Endothelial cell of umbilical vein (primary cell): Measurements from ENCODE around the gene HES6. TPM values are rescaled to one million over a fixed set of nuclear protein-coding genes. Genes with fewer than 3 reads are reported as not detected.

ENCODE experiments used
- BruUV-seq: library from RNA; stranded (reverse); fragments of 400-500 nt; replicated peaks from 2 replicates; lab custom pipeline; 2021; lab: Mats Ljungman, UMichigan
- CTCF ChIA-PET: fragments of 300-600, 350-600 bp; sonication (Branson Sonifier 250); formaldehyde crosslinking; loops from one replicate; lab custom pipeline; 2021; ENCODE audit warnings: antibody characterized with exemption, inconsistent platforms; lab: Charles Lee
- POLR2A ChIA-PET: fragments of 300-600, 350-600 bp; sonication (Branson Sonifier 250); formaldehyde crosslinking; loops from one replicate; lab custom pipeline; 2021; ENCODE audit warnings: antibody characterized with exemption, inconsistent platforms; lab: Charles Lee
- DNase-seq: peaks from one replicate; pipeline ENCODE4 v3.0.0-alpha.2; 2011; ENCODE audit warnings: low read depth, low spot score
- FAIRE-seq: peaks from 2 replicates; lab custom pipeline; 2011; peaks lifted over from hg19 to GRCh38; lab: Jason Lieb, UNC
- H2AFZ ChIP-seq: 2 replicates; pipeline ENCODE4 v1.6.0; 2012; ENCODE audit warnings: low read depth, low read length, control low read depth, inconsistent platforms
- H3K27ac ChIP-seq: 2 replicates; pipeline ENCODE4 v1.5.1; 2011; ENCODE audit warnings: low read depth, mild to moderate bottlenecking, control low read depth, low read length, moderate library complexity; ENCODE audit not compliant: insufficient read depth
- H3K27me3 ChIP-seq, 2 experiments: 2 replicates each; pipeline versions ENCODE4 v1.6.0 to v1.6.1; 2011; ENCODE audit warnings: low read length in 2 of 2, mixed read lengths in 1 of 2; ENCODE audit not compliant: control insufficient read depth in 2 of 2, insufficient read depth in 2 of 2
- H3K36me3 ChIP-seq, 2 experiments: 2 replicates in 1 of 2; 3 replicates in 1 of 2; pipeline ENCODE4 v1.5.1; 2011; ENCODE audit warnings: low read length in 2 of 2, mild to moderate bottlenecking in 1 of 2, moderate library complexity in 1 of 2; ENCODE audit not compliant: control insufficient read depth in 2 of 2, insufficient read depth in 2 of 2; ENCODE audit errors: extremely low read depth in 1 of 2
- H3K4me1 ChIP-seq: 3 replicates; pipeline ENCODE4 v1.5.1; 2011; ENCODE audit warnings: mild to moderate bottlenecking, low read length; ENCODE audit not compliant: control insufficient read depth, insufficient read depth; ENCODE audit errors: extremely low read depth
- H3K4me2 ChIP-seq: 2 replicates; pipeline ENCODE4 v1.6.1; 2011; ENCODE audit warnings: low read length, control low read depth, mixed read lengths; ENCODE audit not compliant: insufficient read depth
- H3K4me3 ChIP-seq, 3 experiments: fragments of 200-600 bp in 1 of 3; sonication (generic), shearing (Covaris generic) in 1 of 3; replicated peaks in 1 of 3; 2 replicates each; pipeline ENCODE4 v1.5.1; 2011 to 2016; ENCODE audit warnings: control low read depth in 3 of 3, low read length in 3 of 3, mild to moderate bottlenecking in 2 of 3, inconsistent platforms in 1 of 3, low read depth in 1 of 3, moderate library complexity in 1 of 3; ENCODE audit not compliant: insufficient read depth in 1 of 3
- H3K79me2 ChIP-seq: 2 replicates; pipeline ENCODE4 v1.6.0; 2012; ENCODE audit warnings: low read length, inconsistent platforms; ENCODE audit not compliant: control insufficient read depth, insufficient read depth
- H3K9ac ChIP-seq: replicated peaks from 2 replicates; pipeline ENCODE3; 2011; ENCODE audit warnings: low read length, control low read depth; ENCODE audit not compliant: insufficient read depth; ENCODE audit errors: extremely low read depth
- H3K9me1 ChIP-seq: replicated peaks from 3 replicates; pipeline ENCODE4 v1.6.0; 2011; ENCODE audit warnings: mild to moderate bottlenecking, low read length; ENCODE audit not compliant: control insufficient read depth, insufficient read depth; ENCODE audit errors: extremely low read depth
- H3K9me3 ChIP-seq: replicated peaks from 2 replicates; pipeline ENCODE4 v1.5.1; 2012; ENCODE audit warnings: low read length, inconsistent platforms; ENCODE audit not compliant: control insufficient read depth, insufficient read depth
- H4K20me1 ChIP-seq: replicated peaks from 2 replicates; pipeline ENCODE3; 2011; ENCODE audit warnings: mild to moderate bottlenecking, low read length; ENCODE audit not compliant: control insufficient read depth, insufficient read depth; ENCODE audit errors: extremely low read depth
- CTCF ChIP-seq, 2 donors: IDR thresholded peaks; 1 replicate in 1 of 2; 2 replicates in 1 of 2; pipeline ENCODE4 v1.5.1; 2011; ENCODE audit warnings: low read length in 2 of 2, mild to moderate bottlenecking in 2 of 2, moderate library complexity in 2 of 2, control low read depth in 1 of 2, inconsistent platforms in 1 of 2, low read depth in 1 of 2; ENCODE audit not compliant: insufficient read depth in 1 of 2; ENCODE audit errors: extremely low read depth in 1 of 2
- MYC ChIP-seq: IDR thresholded peaks from one replicate; pipeline ENCODE4 v1.6.1; 2011; ENCODE audit warnings: mild to moderate bottlenecking, low read depth, low read length
- dilution Hi-C: fragments of 300-500 bp; cut with MboI; formaldehyde crosslinking; loops from one replicate; pipeline ENCODE4 v1.15.0; 2019; ENCODE audit warnings: low sequenced_read_pairs; ENCODE audit not compliant: extremely low pct_ligation_motif_present
- intact Hi-C: fragments of 100-400 bp; cut with micrococcal nuclease; formaldehyde crosslinking; loops from one replicate; pipeline ENCODE4 v1.10.0; 2022
- polyA plus RNA-seq, 4 experiments: library from polyadenylated mRNA; depleted of rRNA in 3 of 4; stranded (reverse) in 3 of 4; unstranded in 1 of 4; fragments of >200 nt; gene quantifications; 2 replicates each; pipeline versions ENCODE4 v1.2.1 to v1.2.3, GENCODE V29; 2011 to 2012; ENCODE audit warnings: missing spikeins in 1 of 4
- total RNA-seq: library from RNA; stranded (reverse); gene quantifications from 2 replicates; pipeline ENCODE4 v1.2.3, GENCODE V29; 2021

The HES6 gene
- total and polyA plus RNA-seq, 2 donors (not counting 3 experiments of a cell fraction or from before 2014, with no cell fraction given), result 2.2 to 5.1 TPM

GRCh38 chr2:238263204-238264071, 23.6 kb upstream of the HES6 start:
- Histone ChIP-seq H3K9ac (no peak overlapping the region), H3K4me2 (no peak overlapping the region), H4K20me1 (no peaks in the 10 kb centered on the region), H3K36me3 (no peaks in the 10 kb centered on the region), H3K4me3 (no peak overlapping the region), H3K9me3 (no peaks in the 10 kb centered on the region), H3K4me1 (peaks cover 15% of the 10 kb centered on the region), H3K9me1 (no peaks in the 10 kb centered on the region), H3K27ac (no peak overlapping the region), H2AFZ (peak overlapping the region; percentile 18), H3K27me3 (no peaks in the 10 kb centered on the region), H3K79me2 (no peaks in the 10 kb centered on the region)
- FAIRE-seq (peak; percentile 89), DNase-seq (peak; percentile 93)
- ChIA-PET CTCF (interaction anchor here (0.6 to 3.2 kb wide), 55 partner anchors 10 to 753 kb away, joined by 3 to 74 read pairs (median 5); partner anchors contain the start of genes ERFE, HES6, PER2 and RAMP1), POLR2A (interaction anchor here (0.6 to 1.2 kb wide), 2 partner anchors 27 to 201 kb away, joined by 3 to 5 read pairs; no protein-coding TSS in a partner anchor)
- BruUV-seq, result no TSS peak
- intact Hi-C loops (loop anchor here (1.0 to 10.0 kb wide), 9 partner anchors 23 to 749 kb away; partner anchors contain the start of genes HES6, ILKAP, PER2 and TRAF3IP1), dilution Hi-C loops (no loop called here)
- peak; percentile 87 to 90 for TF ChIP-seq CTCF (IDR thresholded peaks at IDR 0.05; ENCODE audit: extremely low read depth in 1 of 2, insufficient read depth in 1 of 2, low read depth in 1 of 2, low read length in 2 of 2)
- no peak for TF ChIP-seq MYC
